ENCODE data around the gene DLX4.

Gene DLX4

DNA sequence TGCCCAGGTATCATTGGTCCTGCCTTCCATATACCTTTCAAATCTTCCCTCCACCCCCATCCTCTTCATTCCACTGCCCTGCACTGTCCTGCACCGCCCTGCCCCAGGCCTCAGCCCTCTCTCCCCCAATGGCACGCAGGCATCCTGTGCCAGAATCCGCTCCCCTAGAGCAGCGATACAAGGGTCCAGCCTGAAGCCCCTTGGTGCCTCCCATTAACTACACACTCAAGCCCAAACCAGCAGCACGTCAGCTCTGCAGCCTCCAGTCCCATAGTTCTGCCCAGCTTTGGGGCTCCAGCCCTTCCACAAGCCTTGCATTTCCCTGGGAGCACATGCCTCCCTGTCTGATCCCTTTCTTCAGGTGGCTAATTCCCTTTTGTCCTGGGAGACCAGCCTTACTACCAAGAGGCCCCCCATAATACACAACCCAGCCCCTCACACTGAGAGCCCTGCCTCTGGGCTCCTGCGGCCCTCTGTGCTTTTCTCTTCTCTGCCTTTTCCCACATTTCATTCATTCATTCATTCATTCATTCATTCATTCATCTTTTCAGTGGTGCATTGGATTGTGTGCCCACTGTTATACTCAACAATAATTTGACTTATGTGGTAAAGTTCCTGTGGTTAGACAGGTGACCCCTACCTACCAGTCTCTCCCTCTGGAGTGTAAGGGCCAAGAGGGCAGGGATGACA lies 52.8 kb downstream of the DLX4 start:
- DNase-seq, result no peak

DNA sequence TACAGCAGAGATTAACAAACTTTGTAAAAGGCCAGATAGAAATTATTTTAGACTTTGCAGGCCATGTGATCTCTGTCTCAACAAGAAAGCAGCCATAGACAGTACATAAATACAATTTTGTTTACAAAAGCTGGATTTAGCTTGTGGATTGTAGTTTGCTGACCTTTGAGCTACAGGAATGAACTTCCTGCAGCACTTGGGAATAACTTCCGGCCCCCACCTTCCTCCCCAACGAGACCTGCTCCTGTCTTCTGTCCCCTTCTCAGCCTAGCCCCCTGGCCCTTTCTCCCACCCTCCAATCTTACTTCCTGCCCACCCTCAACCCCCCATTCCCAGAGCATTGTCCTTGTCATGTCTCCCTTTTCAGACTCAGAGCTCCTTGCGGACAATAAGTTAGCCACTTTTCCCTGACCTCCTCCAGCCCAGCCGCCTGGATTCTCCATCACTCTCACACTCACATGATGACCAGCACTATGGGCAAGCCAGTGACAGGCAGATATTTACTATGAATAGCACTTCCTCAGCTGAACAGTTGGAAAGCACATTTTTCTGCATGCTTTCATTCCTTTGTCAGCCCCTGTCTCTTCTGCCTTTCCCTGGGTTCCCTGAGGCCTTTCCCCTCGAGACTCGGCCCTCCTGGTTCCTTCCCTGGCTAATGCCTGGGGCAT lies 53.6 kb downstream of the DLX4 start:
- no peak for DNase-seq

- DNase-seq, result no peak
These were observed 54.5 kb downstream of the DLX4 start for GRCh38 chr17:50023520-50023919.

All from activated CD4-positive, alpha-beta T cell treated with anti-CD3 and anti-CD28 coated beads for 48 hours (primary cell).